Osteocyte (in vitro differentiated cells): ENCODE results near the gene NECTIN3. TPM values are rescaled to one million over a fixed set of nuclear protein-coding genes. Genes with fewer than 3 reads are reported as not detected.

ENCODE experiments used
- DNase-seq: peaks from one replicate; pipeline ENCODE4 v3.0.0; 2021; ENCODE audit warnings: mixed read lengths; ENCODE audit not compliant: unreplicated experiment; ENCODE audit errors: extremely low spot score
- H3K27ac Mint-ChIP-seq: one replicate; pipeline ENCODE4 v1.8.0; 2021; ENCODE audit warnings: mild to moderate bottlenecking, mixed read lengths; ENCODE audit not compliant: unreplicated experiment
- H3K27me3 Mint-ChIP-seq: one replicate; pipeline ENCODE4 v1.8.0; 2021; ENCODE audit warnings: mixed read lengths; ENCODE audit not compliant: unreplicated experiment
- H3K36me3 Mint-ChIP-seq: one replicate; pipeline ENCODE4 v1.8.0; 2021; ENCODE audit warnings: mixed read lengths; ENCODE audit not compliant: unreplicated experiment
- H3K4me1 Mint-ChIP-seq: one replicate; pipeline ENCODE4 v1.8.0; 2021; ENCODE audit warnings: mixed read lengths; ENCODE audit not compliant: unreplicated experiment
- H3K4me3 Mint-ChIP-seq: one replicate; pipeline ENCODE4 v1.8.0; 2021; ENCODE audit warnings: mild to moderate bottlenecking, moderate library complexity, mixed read lengths; ENCODE audit not compliant: unreplicated experiment
- H3K9me3 Mint-ChIP-seq: one replicate; pipeline ENCODE4 v1.8.0; 2021; ENCODE audit warnings: mixed read lengths; ENCODE audit not compliant: unreplicated experiment
- CTCF ChIP-seq: fragments of 200-600 bp; sonication (generic); IDR thresholded peaks from 2 replicates; pipeline ENCODE4 v1.5.0; 2021; ENCODE audit warnings: antibody characterized with exemption, mild to moderate bottlenecking, moderate library complexity
- total RNA-seq: library from RNA; stranded (reverse); gene quantifications from 2 replicates; pipeline ENCODE4 v1.2.1, GENCODE V29; 2021

The NECTIN3 gene
- total RNA-seq, 1 donor from 2014 or later = 70.8 TPM

- H3K4me3 Mint-ChIP-seq = no peak overlapping the region
- no peaks in the 10 kb centered on the region for H3K27me3 Mint-ChIP-seq
- no peaks in the 10 kb centered on the region for H3K9me3 Mint-ChIP-seq
- no peak for TF ChIP-seq CTCF
- peaks cover 47% of the 10 kb centered on the region for H3K36me3 Mint-ChIP-seq
- DNase-seq = no peak
- H3K4me1 Mint-ChIP-seq = no peaks in the 10 kb centered on the region
- no peak overlapping the region for H3K27ac Mint-ChIP-seq
Observed at GRCh38 chr3:111190518-111190917, 118.9 kb downstream of the NECTIN3 start.

DNA sequence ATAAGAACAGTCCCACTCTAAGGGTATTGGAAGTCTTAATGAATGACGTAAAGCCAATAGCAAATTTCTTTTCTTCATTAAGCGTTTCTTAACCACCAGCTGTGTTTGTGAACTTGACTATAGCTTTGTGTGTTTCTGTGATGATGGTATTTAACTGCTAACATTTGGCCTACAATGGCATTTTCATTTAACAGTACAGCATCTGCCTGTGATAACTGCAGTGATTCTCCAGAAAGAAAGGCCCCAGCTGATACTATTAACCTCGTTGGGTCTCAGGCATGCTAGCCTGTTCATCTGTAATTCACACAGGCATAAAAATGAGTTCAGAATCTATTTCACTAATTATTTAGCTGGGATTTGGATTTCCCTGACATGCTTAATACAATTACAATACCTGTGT is 121.9 kb downstream of the NECTIN3 start:
- no peaks in the 10 kb centered on the region for H3K9me3 Mint-ChIP-seq
- H3K4me1 Mint-ChIP-seq = no peaks in the 10 kb centered on the region
- no peaks in the 10 kb centered on the region for H3K27me3 Mint-ChIP-seq
- no peak overlapping the region for H3K4me3 Mint-ChIP-seq
- H3K36me3 Mint-ChIP-seq = peaks cover 47% of the 10 kb centered on the region
- H3K27ac Mint-ChIP-seq = no peak overlapping the region
- no peak for DNase-seq
- no peak for TF ChIP-seq CTCF

DNA sequence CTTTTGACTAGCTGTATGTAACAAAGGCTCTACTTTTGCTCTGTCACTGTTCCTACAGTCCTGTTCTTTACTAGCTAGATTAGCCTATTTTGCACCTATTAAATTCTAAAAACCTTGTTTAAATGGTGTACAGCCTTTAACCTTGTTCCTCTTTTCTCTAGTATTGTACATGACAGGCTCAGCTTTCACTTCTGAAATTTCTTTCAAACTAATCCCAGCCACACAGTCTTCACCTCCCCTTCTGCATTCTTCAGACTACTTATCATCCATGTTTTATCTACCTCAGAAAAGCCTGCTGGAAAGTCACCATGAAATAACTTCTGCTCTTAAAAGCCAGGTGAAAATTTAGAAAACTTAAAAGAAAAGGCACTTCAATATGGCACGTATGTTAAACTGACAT is 122.4 kb downstream of the NECTIN3 start:
- peaks cover 44% of the 10 kb centered on the region for H3K36me3 Mint-ChIP-seq
- no peaks in the 10 kb centered on the region for H3K27me3 Mint-ChIP-seq
- H3K9me3 Mint-ChIP-seq = no peaks in the 10 kb centered on the region
- H3K27ac Mint-ChIP-seq = no peak overlapping the region
- peaks cover 2% of the 10 kb centered on the region for H3K4me1 Mint-ChIP-seq
- no peak for TF ChIP-seq CTCF
- DNase-seq = no peak
- H3K4me3 Mint-ChIP-seq = no peak overlapping the region

DNA sequence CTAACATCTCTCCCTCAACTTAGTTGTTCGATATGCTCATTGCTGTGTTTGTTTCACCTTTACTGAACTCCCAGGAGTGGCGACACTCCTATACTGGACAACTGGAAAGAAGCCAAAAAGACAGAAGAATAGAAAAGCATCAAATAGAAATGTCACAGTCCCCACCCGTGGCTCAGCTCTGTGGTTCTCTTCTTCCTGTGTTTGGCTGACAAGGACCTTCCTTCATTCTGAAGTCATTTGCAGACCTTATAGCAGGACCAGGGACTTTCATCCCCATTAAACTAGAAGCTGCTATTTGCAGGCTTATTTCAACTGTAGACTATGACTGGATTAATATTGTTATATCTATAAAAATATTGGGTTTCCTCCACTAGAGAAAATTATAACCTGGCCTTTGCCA is 125.9 kb downstream of the NECTIN3 start:
- Mint-ChIP-seq H3K27me3 (no peaks in the 10 kb centered on the region), H3K27ac (no peak overlapping the region), H3K36me3 (peaks cover 41% of the 10 kb centered on the region), H3K4me1 (peaks cover 11% of the 10 kb centered on the region), H3K4me3 (no peak overlapping the region), H3K9me3 (no peaks in the 10 kb centered on the region)
- TF ChIP-seq CTCF = no peak
- no peak for DNase-seq

DNA sequence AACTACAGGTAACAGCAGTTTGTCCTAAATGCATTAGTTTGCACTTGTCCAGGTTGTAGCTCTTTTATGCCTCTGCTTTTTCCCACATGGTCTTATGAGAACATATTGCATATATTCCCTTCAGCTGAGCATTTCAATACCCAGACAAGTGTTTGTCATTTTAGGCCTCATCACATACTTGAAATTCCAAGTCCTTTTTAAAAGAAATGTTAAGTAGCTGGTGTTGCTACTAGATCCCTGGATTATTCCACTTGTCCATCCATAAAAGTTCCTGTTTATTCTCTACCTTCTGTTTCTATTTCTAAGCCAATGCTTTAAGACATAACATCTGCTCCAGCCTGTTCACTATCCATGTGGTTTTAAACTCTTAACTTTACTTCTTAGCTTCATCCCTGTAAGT is 128.4 kb downstream of the NECTIN3 start:
- no peak for DNase-seq
- no peaks in the 10 kb centered on the region for H3K27me3 Mint-ChIP-seq
- no peak overlapping the region for H3K4me3 Mint-ChIP-seq
- peaks cover 29% of the 10 kb centered on the region for H3K36me3 Mint-ChIP-seq
- no peak for TF ChIP-seq CTCF
- H3K27ac Mint-ChIP-seq = no peak overlapping the region
- H3K4me1 Mint-ChIP-seq = peaks cover 14% of the 10 kb centered on the region
- H3K9me3 Mint-ChIP-seq = no peaks in the 10 kb centered on the region
